Mucosa of rectum (tissue), 2 donors: ENCODE measurements around the gene NOTCH2.

Experiments used
- H3K27ac ChIP-seq, 2 donors: one replicate each; pipeline ENCODE4 v1.7.0; 2013; ENCODE audit warnings: inconsistent platforms in 2 of 2, low read depth in 2 of 2, low read length in 2 of 2
- H3K27me3 ChIP-seq, 2 donors: one replicate each; pipeline ENCODE4 v1.7.0; 2013; ENCODE audit warnings: low read length in 2 of 2; ENCODE audit not compliant: control insufficient read depth in 2 of 2, insufficient read depth in 2 of 2
- H3K36me3 ChIP-seq, 2 donors: one replicate each; pipeline ENCODE4 v1.7.0; 2013; ENCODE audit warnings: low read length in 2 of 2; ENCODE audit not compliant: control insufficient read depth in 2 of 2, insufficient read depth in 2 of 2
- H3K4me1 ChIP-seq, 2 donors: one replicate each; pipeline ENCODE4 v1.7.0; 2013; ENCODE audit warnings: low read length in 2 of 2, mild to moderate bottlenecking in 1 of 2; ENCODE audit not compliant: control insufficient read depth in 2 of 2, insufficient read depth in 2 of 2
- H3K4me3 ChIP-seq, 2 donors: one replicate each; pipeline ENCODE4 v1.7.0; 2013; ENCODE audit warnings: low read length in 2 of 2
- H3K9ac ChIP-seq, 2 donors: one replicate each; pipeline ENCODE4 v1.7.0; 2013; ENCODE audit warnings: low read length in 2 of 2, low read depth in 1 of 2, mild to moderate bottlenecking in 1 of 2
- H3K9me3 ChIP-seq, 2 donors: one replicate each; pipeline ENCODE4 v1.7.0; 2013; ENCODE audit warnings: low read length in 2 of 2; ENCODE audit not compliant: control insufficient read depth in 2 of 2
- donor health status: healthy.
- donor health status: Normal muscosa, but diverticular disease.

NOTCH2 gene

GRCh38 chr1:119911775-119912174 is 157.7 kb downstream of the NOTCH2 start:
- Histone ChIP-seq H3K27ac (no peak overlapping the region), H3K36me3 (peaks cover 22 to 24% of the 10 kb centered on the region in 2 donors)

GRCh38 chr1:119910618-119911017 is 158.8 kb downstream of the NOTCH2 start:
- Histone ChIP-seq H3K9me3 (no peaks in the 10 kb centered on the region), H3K36me3 (peaks cover 12 to 13% of the 10 kb centered on the region in 2 donors), H3K4me1 (no peaks in the 10 kb centered on the region), H3K9ac (no peak overlapping the region), H3K27ac (no peak overlapping the region), H3K27me3 (no peaks in the 10 kb centered on the region), H3K4me3 (no peak overlapping the region)

More at GRCh38 chr1:119911775-119912174, 157.7 kb downstream of the NOTCH2 start:
- no peak overlapping the region for H3K4me3 ChIP-seq
- H3K4me1 ChIP-seq = no peaks in the 10 kb centered on the region
- H3K9me3 ChIP-seq = no peaks in the 10 kb centered on the region
- H3K27me3 ChIP-seq = no peaks in the 10 kb centered on the region
- no peak overlapping the region for H3K9ac ChIP-seq

- H3K27ac ChIP-seq = no peak overlapping the region
- no peaks in the 10 kb centered on the region for H3K9me3 ChIP-seq
- peaks cover 7% of the 10 kb centered on the region in 2 donors for H3K36me3 ChIP-seq
- H3K27me3 ChIP-seq = no peaks in the 10 kb centered on the region
- no peak overlapping the region for H3K9ac ChIP-seq
- no peak overlapping the region for H3K4me3 ChIP-seq
- H3K4me1 ChIP-seq = no peaks in the 10 kb centered on the region
These were observed 159.4 kb downstream of the NOTCH2 start for GRCh38 chr1:119909890-119910596.

GRCh38 chr1:119908661-119909060 is 160.8 kb downstream of the NOTCH2 start:
- H3K27ac ChIP-seq = no peak overlapping the region
- H3K27me3 ChIP-seq = no peaks in the 10 kb centered on the region
- H3K9me3 ChIP-seq = no peaks in the 10 kb centered on the region
- H3K9ac ChIP-seq = no peak overlapping the region
- H3K4me1 ChIP-seq = no peaks in the 10 kb centered on the region
- no peak overlapping the region for H3K4me3 ChIP-seq
- no peaks in the 10 kb centered on the region for H3K36me3 ChIP-seq

- Histone ChIP-seq H3K27ac (no peak overlapping the region), H3K9me3 (no peaks in the 10 kb centered on the region), H3K9ac (no peak overlapping the region), H3K4me3 (no peak overlapping the region), H3K27me3 (no peaks in the 10 kb centered on the region), H3K36me3 (no peaks in the 10 kb centered on the region), H3K4me1 (no peaks in the 10 kb centered on the region)
These were observed 162.4 kb downstream of the NOTCH2 start for GRCh38 chr1:119906927-119907652.

- Histone ChIP-seq H3K27me3 (no peaks in the 10 kb centered on the region), H3K27ac (no peak overlapping the region), H3K4me1 (no peaks in the 10 kb centered on the region), H3K9ac (no peak overlapping the region), H3K9me3 (no peaks in the 10 kb centered on the region), H3K4me3 (no peak overlapping the region), H3K36me3 (no peaks in the 10 kb centered on the region)
These were observed 166.0 kb downstream of the NOTCH2 start for GRCh38 chr1:119903443-119903835.

- Histone ChIP-seq H3K27ac (no peak overlapping the region), H3K36me3 (no peaks in the 10 kb centered on the region), H3K4me3 (no peak overlapping the region), H3K27me3 (no peaks in the 10 kb centered on the region), H3K9ac (no peak overlapping the region), H3K9me3 (no peaks in the 10 kb centered on the region), H3K4me1 (no peaks in the 10 kb centered on the region)
These were observed 166.6 kb downstream of the NOTCH2 start for GRCh38 chr1:119902775-119903442.

- Histone ChIP-seq H3K4me1 (no peaks in the 10 kb centered on the region), H3K27ac (no peak overlapping the region), H3K4me3 (no peak overlapping the region), H3K9ac (no peak overlapping the region), H3K9me3 (no peaks in the 10 kb centered on the region), H3K27me3 (no peaks in the 10 kb centered on the region), H3K36me3 (no peaks in the 10 kb centered on the region)
These were observed 170.3 kb downstream of the NOTCH2 start for GRCh38 chr1:119898981-119899720.

- no peak overlapping the region for H3K9ac ChIP-seq
- no peaks in the 10 kb centered on the region for H3K27me3 ChIP-seq
- no peak overlapping the region for H3K4me3 ChIP-seq
- H3K27ac ChIP-seq = no peak overlapping the region
- no peaks in the 10 kb centered on the region for H3K9me3 ChIP-seq
- H3K36me3 ChIP-seq = no peaks in the 10 kb centered on the region
- no peaks in the 10 kb centered on the region for H3K4me1 ChIP-seq
These were observed 170.9 kb downstream of the NOTCH2 start for GRCh38 chr1:119898530-119898929.
